Astrocyte (in vitro differentiated cells and primary cell): ENCODE measurements around the gene PIK3R3. TPM values are rescaled to one million over a fixed set of nuclear protein-coding genes. Genes with fewer than 3 reads are reported as not detected.

Experiments
- DNase-seq: peaks from one replicate; pipeline ENCODE4 v3.0.0-alpha.2; 2010; ENCODE audit warnings: low read depth
- FAIRE-seq: peaks from 2 replicates; lab custom pipeline; 2011; peaks lifted over from hg19 to GRCh38; lab: Jason Lieb, UNC
- H2AFZ ChIP-seq: 2 replicates; pipeline ENCODE4 v1.6.0; 2012; ENCODE audit warnings: low read depth, low read length, inconsistent platforms
- H3K27ac ChIP-seq: 2 replicates; pipeline ENCODE4 v1.5.1; 2011; ENCODE audit warnings: low read depth, low read length, inconsistent platforms
- H3K27me3 ChIP-seq: 2 replicates; pipeline ENCODE4 v1.6.0; 2011; ENCODE audit warnings: low read length, inconsistent platforms; ENCODE audit not compliant: insufficient read depth
- H3K36me3 ChIP-seq: 2 replicates; pipeline ENCODE4 v1.5.1; 2011; ENCODE audit warnings: low read length, inconsistent platforms; ENCODE audit not compliant: insufficient read depth
- H3K4me1 ChIP-seq: 2 replicates; pipeline ENCODE4 v1.5.1; 2011; ENCODE audit warnings: low read length, inconsistent platforms; ENCODE audit not compliant: insufficient read depth
- H3K4me2 ChIP-seq: 2 replicates; pipeline ENCODE4 v1.6.0; 2012; ENCODE audit warnings: low read length, inconsistent platforms
- H3K4me3 ChIP-seq: 2 replicates; pipeline ENCODE4 v1.5.1; 2011; ENCODE audit warnings: low read depth, mild to moderate bottlenecking, low read length, inconsistent platforms; ENCODE audit not compliant: insufficient read depth
- H3K79me2 ChIP-seq: 2 replicates; pipeline ENCODE4 v1.6.0; 2012; ENCODE audit warnings: mild to moderate bottlenecking, low read length, inconsistent platforms; ENCODE audit not compliant: insufficient read depth
- H3K9ac ChIP-seq: 2 replicates; pipeline ENCODE4 v1.6.0; 2012; ENCODE audit warnings: mild to moderate bottlenecking, low read length, inconsistent platforms
- H3K9me3 ChIP-seq: 2 replicates; pipeline ENCODE4 v1.5.1; 2012; ENCODE audit warnings: low read depth, mild to moderate bottlenecking, low read length, inconsistent platforms; ENCODE audit not compliant: insufficient read depth
- H4K20me1 ChIP-seq: 2 replicates; pipeline ENCODE4 v1.6.0; 2012; ENCODE audit warnings: low read length, inconsistent platforms; ENCODE audit not compliant: insufficient read depth
- H3K27ac Mint-ChIP-seq: one replicate; pipeline ENCODE4 v1.8.0; 2021; ENCODE audit warnings: mild to moderate bottlenecking, mixed read lengths; ENCODE audit not compliant: unreplicated experiment
- H3K27me3 Mint-ChIP-seq: one replicate; pipeline ENCODE4 v1.8.0; 2021; ENCODE audit warnings: low read depth, mixed read lengths; ENCODE audit not compliant: unreplicated experiment
- H3K36me3 Mint-ChIP-seq: one replicate; pipeline ENCODE4 v1.8.0; 2021; ENCODE audit warnings: low read depth, mixed read lengths; ENCODE audit not compliant: unreplicated experiment
- H3K4me1 Mint-ChIP-seq: one replicate; pipeline ENCODE4 v1.8.0; 2021; ENCODE audit warnings: low read depth, mixed read lengths; ENCODE audit not compliant: unreplicated experiment
- H3K4me3 Mint-ChIP-seq: one replicate; pipeline ENCODE4 v1.8.0; 2021; ENCODE audit warnings: mild to moderate bottlenecking, moderate library complexity, mixed read lengths; ENCODE audit not compliant: unreplicated experiment
- H3K9me3 Mint-ChIP-seq: one replicate; pipeline ENCODE4 v1.8.0; 2021; ENCODE audit warnings: mild to moderate bottlenecking, mixed read lengths; ENCODE audit not compliant: unreplicated experiment
- CTCF ChIP-seq: IDR thresholded peaks from 2 replicates; pipeline ENCODE4 v1.5.1; 2011; ENCODE audit warnings: low read depth, mild to moderate bottlenecking, inconsistent platforms, low read length, moderate library complexity; ENCODE audit not compliant: insufficient read depth
- EZH2 ChIP-seq: IDR thresholded peaks from 2 replicates; pipeline ENCODE4 v1.6.1; 2012; ENCODE audit warnings: mild to moderate bottlenecking, low read length, inconsistent platforms; ENCODE audit not compliant: insufficient read depth
- total RNA-seq: library from RNA; stranded (reverse); gene quantifications from 2 replicates; pipeline ENCODE4 v1.2.1, GENCODE V29; 2021

Gene PIK3R3
- total RNA-seq, 1 donor from 2014 or later, result 68.4 TPM

DNA sequence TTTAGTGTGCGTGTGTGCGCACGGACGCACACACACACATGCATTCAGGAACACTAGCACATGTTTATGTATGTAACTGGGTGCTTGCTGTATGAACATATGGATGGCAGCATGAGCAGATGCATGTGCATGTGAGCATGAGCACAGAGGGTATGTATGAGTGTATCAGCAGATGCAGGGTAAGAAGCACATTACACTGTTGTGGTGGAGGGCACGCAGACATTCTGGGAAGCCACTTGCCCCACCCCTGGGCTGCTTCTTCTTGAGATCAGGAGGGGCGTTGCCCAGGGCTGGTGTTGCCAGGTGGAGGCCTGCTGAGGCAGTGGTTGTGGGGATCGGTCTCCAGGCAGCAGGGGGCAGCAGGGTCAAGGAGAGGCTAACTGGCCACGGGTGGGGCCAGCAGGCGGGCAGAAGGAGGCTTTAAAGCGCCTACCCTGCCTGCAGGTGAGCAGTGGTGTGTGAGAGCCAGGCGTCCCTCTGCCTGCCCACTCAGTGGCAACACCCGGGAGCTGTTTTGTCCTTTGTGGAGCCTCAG lies 47.7 kb upstream of the PIK3R3 start:
- Mint-ChIP-seq H3K4me3 (no peak overlapping the region), H3K4me1 (peaks cover 22% of the 10 kb centered on the region), H3K27me3 (no peaks in the 10 kb centered on the region), H3K9me3 (no peaks in the 10 kb centered on the region), H3K27ac (no peak overlapping the region), H3K36me3 (no peaks in the 10 kb centered on the region)
- Histone ChIP-seq H3K27me3 (no peaks in the 10 kb centered on the region), H3K4me3 (no peak overlapping the region), H3K27ac (no peak overlapping the region), H3K4me2 (no peak overlapping the region), H4K20me1 (no peaks in the 10 kb centered on the region), H3K9me3 (no peaks in the 10 kb centered on the region), H3K79me2 (no peaks in the 10 kb centered on the region), H3K9ac (no peak overlapping the region), H3K4me1 (peaks cover 28% of the 10 kb centered on the region), H3K36me3 (no peaks in the 10 kb centered on the region), H2AFZ (no peak overlapping the region)
- no peak for DNase-seq
- TF ChIP-seq EZH2, result no peak
- TF ChIP-seq CTCF, result no peak
- FAIRE-seq, result no peak

- Histone ChIP-seq H2AFZ (peak overlapping the region; percentile 61), H3K27ac (no peak overlapping the region), H3K9me3 (no peaks in the 10 kb centered on the region), H3K4me1 (peaks cover 28% of the 10 kb centered on the region), H3K79me2 (no peaks in the 10 kb centered on the region), H4K20me1 (no peaks in the 10 kb centered on the region), H3K27me3 (no peaks in the 10 kb centered on the region), H3K9ac (no peak overlapping the region), H3K4me3 (no peak overlapping the region), H3K4me2 (peak overlapping the region; percentile 63), H3K36me3 (no peaks in the 10 kb centered on the region)
- H3K36me3 Mint-ChIP-seq, result no peaks in the 10 kb centered on the region
- peak; percentile 92 for TF ChIP-seq CTCF
- no peak for TF ChIP-seq EZH2
- H3K27ac Mint-ChIP-seq, result no peak overlapping the region
- H3K27me3 Mint-ChIP-seq, result no peaks in the 10 kb centered on the region
- no peak overlapping the region for H3K4me3 Mint-ChIP-seq
- no peaks in the 10 kb centered on the region for H3K9me3 Mint-ChIP-seq
- FAIRE-seq (no peak), DNase-seq (peak; percentile 66)
- peaks cover 22% of the 10 kb centered on the region for H3K4me1 Mint-ChIP-seq
Measured at GRCh38 chr1:46179138-46180081, 47.0 kb upstream of the PIK3R3 start.
